DND-41 (cell line): ENCODE data around the gene ELP6.

Experiments used
- ATAC-seq: fragments of 200-7000 bp; cut with Tn5 transposase; 3 replicates; pipeline ENCODE4 v1.9.1; 2021; ENCODE audit warnings: low read depth; ENCODE audit not compliant: insufficient read depth
- DNase-seq: peaks from one replicate; pipeline ENCODE4 v3.0.0-alpha.2; 2020
- H2AFZ ChIP-seq: 2 replicates; pipeline ENCODE4 v1.6.0; 2012; ENCODE audit warnings: low read depth, low read length
- H3K27ac ChIP-seq: 2 replicates; pipeline ENCODE4 v1.5.1; 2012; ENCODE audit warnings: low read length, inconsistent platforms
- H3K27me3 ChIP-seq: fragments of 200-600 bp; sonication (generic); 2 replicates; pipeline ENCODE4 v1.6.0; 2012; ENCODE audit warnings: low read length, mild to moderate bottlenecking, inconsistent platforms; ENCODE audit not compliant: insufficient read depth, poor library complexity
- H3K36me3 ChIP-seq: 2 replicates; pipeline ENCODE4 v1.5.1; 2012; ENCODE audit warnings: low read length, inconsistent platforms; ENCODE audit not compliant: insufficient read depth
- H3K4me1 ChIP-seq: 2 replicates; pipeline ENCODE4 v1.5.1; 2012; ENCODE audit warnings: mild to moderate bottlenecking, low read length; ENCODE audit not compliant: insufficient read depth
- H3K4me2 ChIP-seq: 2 replicates; pipeline ENCODE4 v1.6.0; 2012; ENCODE audit warnings: mild to moderate bottlenecking, moderate library complexity, low read length, inconsistent platforms; ENCODE audit not compliant: insufficient read depth
- H3K4me3 ChIP-seq, 2 experiments: fragments of 200-600 bp in 1 of 2; shearing (Covaris generic) in 1 of 2; 2 replicates each; pipeline ENCODE4 v1.5.1; 2012 to 2016; ENCODE audit warnings: inconsistent platforms in 2 of 2, low read length in 2 of 2, mild to moderate bottlenecking in 2 of 2, low read depth in 1 of 2, moderate library complexity in 1 of 2
- H3K79me2 ChIP-seq: 2 replicates; pipeline ENCODE4 v1.6.0; 2012; ENCODE audit warnings: low read length, inconsistent platforms; ENCODE audit not compliant: insufficient read depth
- H3K9ac ChIP-seq: 2 replicates; pipeline ENCODE4 v1.6.0; 2012; ENCODE audit warnings: low read depth, mild to moderate bottlenecking, inconsistent platforms, low read length, moderate library complexity
- H3K9me3 ChIP-seq: 2 replicates; pipeline ENCODE4 v1.5.1; 2012; ENCODE audit warnings: low read length, moderate library complexity, mild to moderate bottlenecking, inconsistent platforms; ENCODE audit not compliant: insufficient read depth, severe bottlenecking
- H4K20me1 ChIP-seq: 2 replicates; pipeline ENCODE4 v1.6.0; 2012; ENCODE audit warnings: low read length; ENCODE audit not compliant: insufficient read depth
- CTCF ChIP-seq: IDR thresholded peaks from 2 replicates; pipeline ENCODE4 v1.5.1; 2012; ENCODE audit warnings: borderline replicate concordance, low read length, moderate library complexity, mild to moderate bottlenecking; ENCODE audit not compliant: poor library complexity, severe bottlenecking; ENCODE audit errors: extremely low read depth
- EZH2 ChIP-seq: IDR thresholded peaks from 3 replicates; pipeline ENCODE4 v1.6.1; 2012; ENCODE audit warnings: borderline replicate concordance, low read depth, mild to moderate bottlenecking, moderate library complexity, low read length, inconsistent platforms; ENCODE audit not compliant: severe bottlenecking

The ELP6 gene

GRCh38 chr3:47456984-47457383 lies 56.5 kb downstream of the ELP6 start:
- Histone ChIP-seq H4K20me1 (peaks cover 25% of the 10 kb centered on the region; the same call in 1 of the 2 replicates), H3K36me3 (no peaks in the 10 kb centered on the region), H3K4me2 (no peak overlapping the region), H3K4me3 (no peak overlapping the region), H2AFZ (no peak overlapping the region), H3K27me3 (no peaks in the 10 kb centered on the region), H3K27ac (no peak overlapping the region), H3K9ac (no peak overlapping the region), H3K79me2 (peaks cover 92% of the 10 kb centered on the region), H3K9me3 (no peaks in the 10 kb centered on the region), H3K4me1 (no peaks in the 10 kb centered on the region)
- ATAC-seq (no peak), DNase-seq (no peak)
- TF ChIP-seq CTCF (no peak), EZH2 (no peak)

GRCh38 chr3:47455806-47456452 lies 57.6 kb downstream of the ELP6 start:
- no peaks in the 10 kb centered on the region for H3K4me1 ChIP-seq
- H3K9me3 ChIP-seq: no peaks in the 10 kb centered on the region
- no peak overlapping the region for H2AFZ ChIP-seq
- no peak overlapping the region for H3K4me3 ChIP-seq
- H3K4me2 ChIP-seq: no peak overlapping the region
- no peak for DNase-seq
- H3K27me3 ChIP-seq: no peaks in the 10 kb centered on the region
- H3K36me3 ChIP-seq: no peaks in the 10 kb centered on the region
- no peak for TF ChIP-seq CTCF
- TF ChIP-seq EZH2: no peak
- H4K20me1 ChIP-seq: peaks cover 21% of the 10 kb centered on the region; the same call in 1 of the 2 replicates
- H3K9ac ChIP-seq: no peak overlapping the region
- ATAC-seq: no peak
- H3K79me2 ChIP-seq: peaks cover 92% of the 10 kb centered on the region
- no peak overlapping the region for H3K27ac ChIP-seq

- H3K4me1 ChIP-seq: no peaks in the 10 kb centered on the region
- H2AFZ ChIP-seq: no peak overlapping the region
- no peaks in the 10 kb centered on the region for H3K27me3 ChIP-seq
- no peaks in the 10 kb centered on the region for H3K9me3 ChIP-seq
- no peak overlapping the region for H3K9ac ChIP-seq
- TF ChIP-seq EZH2 (no peak), CTCF (no peak)
- H4K20me1 ChIP-seq: peaks cover 25% of the 10 kb centered on the region; the same call in 1 of the 2 replicates
- ATAC-seq (no peak), DNase-seq (no peak)
- H3K27ac ChIP-seq: no peak overlapping the region
- no peak overlapping the region for H3K4me2 ChIP-seq
- H3K79me2 ChIP-seq: peaks cover 96% of the 10 kb centered on the region
- no peak overlapping the region for H3K4me3 ChIP-seq
- no peaks in the 10 kb centered on the region for H3K36me3 ChIP-seq
Observed at GRCh38 chr3:47452453-47453215, 60.9 kb downstream of the ELP6 start.
